Endothelial cell of umbilical vein (primary cell): ENCODE results near the gene ENTPD6. TPM values are rescaled to one million over a fixed set of nuclear protein-coding genes. Genes with fewer than 3 reads are reported as not detected.

Experiments used
- BruUV-seq: library from RNA; stranded (reverse); fragments of 400-500 nt; replicated peaks from 2 replicates; lab custom pipeline; 2021; lab: Mats Ljungman, UMichigan
- CTCF ChIA-PET: fragments of 300-600, 350-600 bp; sonication (Branson Sonifier 250); formaldehyde crosslinking; loops from one replicate; lab custom pipeline; 2021; ENCODE audit warnings: antibody characterized with exemption, inconsistent platforms; lab: Charles Lee
- POLR2A ChIA-PET: fragments of 300-600, 350-600 bp; sonication (Branson Sonifier 250); formaldehyde crosslinking; loops from one replicate; lab custom pipeline; 2021; ENCODE audit warnings: antibody characterized with exemption, inconsistent platforms; lab: Charles Lee
- DNase-seq: peaks from one replicate; pipeline ENCODE4 v3.0.0-alpha.2; 2011; ENCODE audit warnings: low read depth, low spot score
- FAIRE-seq: peaks from 2 replicates; lab custom pipeline; 2011; peaks lifted over from hg19 to GRCh38; lab: Jason Lieb, UNC
- H2AFZ ChIP-seq: 2 replicates; pipeline ENCODE4 v1.6.0; 2012; ENCODE audit warnings: low read depth, low read length, control low read depth, inconsistent platforms
- H3K27ac ChIP-seq: 2 replicates; pipeline ENCODE4 v1.5.1; 2011; ENCODE audit warnings: low read depth, mild to moderate bottlenecking, control low read depth, low read length, moderate library complexity; ENCODE audit not compliant: insufficient read depth
- H3K27me3 ChIP-seq, 2 experiments: 2 replicates each; pipeline versions ENCODE4 v1.6.0 to v1.6.1; 2011; ENCODE audit warnings: low read length in 2 of 2, mixed read lengths in 1 of 2; ENCODE audit not compliant: control insufficient read depth in 2 of 2, insufficient read depth in 2 of 2
- H3K36me3 ChIP-seq, 2 experiments: 2 replicates in 1 of 2; 3 replicates in 1 of 2; pipeline ENCODE4 v1.5.1; 2011; ENCODE audit warnings: low read length in 2 of 2, mild to moderate bottlenecking in 1 of 2, moderate library complexity in 1 of 2; ENCODE audit not compliant: control insufficient read depth in 2 of 2, insufficient read depth in 2 of 2; ENCODE audit errors: extremely low read depth in 1 of 2
- H3K4me1 ChIP-seq: 3 replicates; pipeline ENCODE4 v1.5.1; 2011; ENCODE audit warnings: mild to moderate bottlenecking, low read length; ENCODE audit not compliant: control insufficient read depth, insufficient read depth; ENCODE audit errors: extremely low read depth
- H3K4me2 ChIP-seq: 2 replicates; pipeline ENCODE4 v1.6.1; 2011; ENCODE audit warnings: low read length, control low read depth, mixed read lengths; ENCODE audit not compliant: insufficient read depth
- H3K4me3 ChIP-seq, 3 experiments: fragments of 200-600 bp in 1 of 3; sonication (generic), shearing (Covaris generic) in 1 of 3; replicated peaks in 1 of 3; 2 replicates each; pipeline ENCODE4 v1.5.1; 2011 to 2016; ENCODE audit warnings: control low read depth in 3 of 3, low read length in 3 of 3, mild to moderate bottlenecking in 2 of 3, inconsistent platforms in 1 of 3, low read depth in 1 of 3, moderate library complexity in 1 of 3; ENCODE audit not compliant: insufficient read depth in 1 of 3
- H3K79me2 ChIP-seq: 2 replicates; pipeline ENCODE4 v1.6.0; 2012; ENCODE audit warnings: low read length, inconsistent platforms; ENCODE audit not compliant: control insufficient read depth, insufficient read depth
- H3K9ac ChIP-seq: replicated peaks from 2 replicates; pipeline ENCODE3; 2011; ENCODE audit warnings: low read length, control low read depth; ENCODE audit not compliant: insufficient read depth; ENCODE audit errors: extremely low read depth
- H3K9me1 ChIP-seq: replicated peaks from 3 replicates; pipeline ENCODE4 v1.6.0; 2011; ENCODE audit warnings: mild to moderate bottlenecking, low read length; ENCODE audit not compliant: control insufficient read depth, insufficient read depth; ENCODE audit errors: extremely low read depth
- H3K9me3 ChIP-seq: replicated peaks from 2 replicates; pipeline ENCODE4 v1.5.1; 2012; ENCODE audit warnings: low read length, inconsistent platforms; ENCODE audit not compliant: control insufficient read depth, insufficient read depth
- H4K20me1 ChIP-seq: replicated peaks from 2 replicates; pipeline ENCODE3; 2011; ENCODE audit warnings: mild to moderate bottlenecking, low read length; ENCODE audit not compliant: control insufficient read depth, insufficient read depth; ENCODE audit errors: extremely low read depth
- EZH2 ChIP-seq: IDR thresholded peaks from 2 replicates; pipeline ENCODE4 v1.6.1; 2012; ENCODE audit warnings: borderline replicate concordance, low read depth, mild to moderate bottlenecking, moderate library complexity, low read length, inconsistent platforms; ENCODE audit not compliant: severe bottlenecking
- FOS ChIP-seq: IDR thresholded peaks from 2 replicates; pipeline ENCODE4 v1.6.1; 2011; ENCODE audit warnings: mild to moderate bottlenecking, low read length, moderate library complexity, borderline replicate concordance; ENCODE audit not compliant: insufficient read depth
- GATA2 ChIP-seq: IDR thresholded peaks from 2 replicates; pipeline ENCODE4 v1.7.0; 2011; ENCODE audit warnings: low read depth, mild to moderate bottlenecking, moderate library complexity, mixed read lengths, low read length; ENCODE audit not compliant: insufficient read length, insufficient read depth
- JUN ChIP-seq: IDR thresholded peaks from 2 replicates; pipeline ENCODE4 v1.6.1; 2011; ENCODE audit warnings: borderline replicate concordance, low read depth; ENCODE audit not compliant: insufficient read length, insufficient read depth
- MYC ChIP-seq: IDR thresholded peaks from one replicate; pipeline ENCODE4 v1.6.1; 2011; ENCODE audit warnings: mild to moderate bottlenecking, low read depth, low read length
- POLR2A ChIP-seq: IDR thresholded peaks from 2 replicates; pipeline ENCODE4 v1.6.1; 2012; ENCODE audit warnings: low read depth, mild to moderate bottlenecking, control low read depth, low read length
- POLR2AphosphoS5 ChIP-seq: IDR thresholded peaks from 2 replicates; pipeline ENCODE4 v1.6.1; 2012; ENCODE audit warnings: low read depth, mild to moderate bottlenecking, control low read depth, low read length, moderate library complexity; ENCODE audit not compliant: insufficient read depth
- dilution Hi-C: fragments of 300-500 bp; cut with MboI; formaldehyde crosslinking; loops from one replicate; pipeline ENCODE4 v1.15.0; 2019; ENCODE audit warnings: low sequenced_read_pairs; ENCODE audit not compliant: extremely low pct_ligation_motif_present
- intact Hi-C: fragments of 100-400 bp; cut with micrococcal nuclease; formaldehyde crosslinking; loops from one replicate; pipeline ENCODE4 v1.10.0; 2022
- polyA plus RNA-seq, 4 experiments: library from polyadenylated mRNA; depleted of rRNA in 3 of 4; stranded (reverse) in 3 of 4; unstranded in 1 of 4; fragments of >200 nt; gene quantifications; 2 replicates each; pipeline versions ENCODE4 v1.2.1 to v1.2.3, GENCODE V29; 2011 to 2012; ENCODE audit warnings: missing spikeins in 1 of 4
- total RNA-seq: library from RNA; stranded (reverse); gene quantifications from 2 replicates; pipeline ENCODE4 v1.2.3, GENCODE V29; 2021
- TF ChIP-seq, protein P1 (sequence below): IDR thresholded peaks from 2 replicates; pipeline ENCODE4 v1.6.1; 2011; ENCODE audit not compliant: insufficient read depth, insufficient read length
- TF ChIP-seq, protein P2 (sequence below), 2 donors: IDR thresholded peaks; 1 replicate in 1 of 2; 2 replicates in 1 of 2; pipeline ENCODE4 v1.5.1; 2011; ENCODE audit warnings: low read length in 2 of 2, mild to moderate bottlenecking in 2 of 2, moderate library complexity in 2 of 2, control low read depth in 1 of 2, inconsistent platforms in 1 of 2, low read depth in 1 of 2; ENCODE audit not compliant: insufficient read depth in 1 of 2; ENCODE audit errors: extremely low read depth in 1 of 2

ENTPD6 gene
- total and polyA plus RNA-seq, 2 donors (not counting 3 experiments of a cell fraction or from before 2014, with no cell fraction given): 51.2 to 86.3 TPM

GRCh38 chr20:25223765-25224720, 28.5 kb downstream of the ENTPD6 start:
- H2AFZ ChIP-seq: no peak overlapping the region
- intact Hi-C loops (no loop called here), dilution Hi-C loops (no loop called here)
- H3K9ac ChIP-seq: no peak overlapping the region
- FAIRE-seq (no peak), DNase-seq (no peak)
- no peak overlapping the region for H3K4me2 ChIP-seq
- H3K27me3 ChIP-seq: no peaks in the 10 kb centered on the region
- no peaks in the 10 kb centered on the region for H3K9me3 ChIP-seq
- POLR2A ChIA-PET: interaction anchor here (0.6 kb wide), 1 partner anchor 387 kb away, joined by 3 read pairs; no protein-coding TSS in a partner anchor
- TF ChIP-seq POLR2AphosphoS5 (no peak), POLR2A (no peak), EZH2 (no peak), FOS (no peak), GATA2 (no peak), JUN (no peak), MYC (no peak)
- TF ChIP-seq, protein P1, sequence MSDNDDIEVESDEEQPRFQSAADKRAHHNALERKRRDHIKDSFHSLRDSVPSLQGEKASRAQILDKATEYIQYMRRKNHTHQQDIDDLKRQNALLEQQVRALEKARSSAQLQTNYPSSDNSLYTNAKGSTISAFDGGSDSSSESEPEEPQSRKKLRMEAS: no peak
- TF ChIP-seq, protein P2, sequence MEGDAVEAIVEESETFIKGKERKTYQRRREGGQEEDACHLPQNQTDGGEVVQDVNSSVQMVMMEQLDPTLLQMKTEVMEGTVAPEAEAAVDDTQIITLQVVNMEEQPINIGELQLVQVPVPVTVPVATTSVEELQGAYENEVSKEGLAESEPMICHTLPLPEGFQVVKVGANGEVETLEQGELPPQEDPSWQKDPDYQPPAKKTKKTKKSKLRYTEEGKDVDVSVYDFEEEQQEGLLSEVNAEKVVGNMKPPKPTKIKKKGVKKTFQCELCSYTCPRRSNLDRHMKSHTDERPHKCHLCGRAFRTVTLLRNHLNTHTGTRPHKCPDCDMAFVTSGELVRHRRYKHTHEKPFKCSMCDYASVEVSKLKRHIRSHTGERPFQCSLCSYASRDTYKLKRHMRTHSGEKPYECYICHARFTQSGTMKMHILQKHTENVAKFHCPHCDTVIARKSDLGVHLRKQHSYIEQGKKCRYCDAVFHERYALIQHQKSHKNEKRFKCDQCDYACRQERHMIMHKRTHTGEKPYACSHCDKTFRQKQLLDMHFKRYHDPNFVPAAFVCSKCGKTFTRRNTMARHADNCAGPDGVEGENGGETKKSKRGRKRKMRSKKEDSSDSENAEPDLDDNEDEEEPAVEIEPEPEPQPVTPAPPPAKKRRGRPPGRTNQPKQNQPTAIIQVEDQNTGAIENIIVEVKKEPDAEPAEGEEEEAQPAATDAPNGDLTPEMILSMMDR (IDR thresholded peaks at IDR 0.05; ENCODE audit: extremely low read depth in 1 of 2, insufficient read depth in 1 of 2, low read depth in 1 of 2, low read length in 2 of 2): no peak
- CTCF ChIA-PET: interaction anchor here (0.6 to 9.7 kb wide), 9 partner anchors 9 to 195 kb away, joined by 3 to 93 read pairs (median 3); partner anchors contain the start of gene PYGB
- H3K9me1 ChIP-seq: no peaks in the 10 kb centered on the region
- no TSS peak for BruUV-seq
- peaks cover 18% of the 10 kb centered on the region for H3K4me1 ChIP-seq
- peak overlapping the region; percentile 43 for H3K27ac ChIP-seq
- no peaks in the 10 kb centered on the region for H4K20me1 ChIP-seq
- no peaks in the 10 kb centered on the region for H3K79me2 ChIP-seq
- no peak overlapping the region for H3K4me3 ChIP-seq
- peaks cover 0 to 3% of the 10 kb centered on the region in 2 experiments for H3K36me3 ChIP-seq
